IMR-90 (cell line): ENCODE results near the gene XRCC5. TPM values are rescaled to one million over a fixed set of nuclear protein-coding genes. Genes with fewer than 3 reads are reported as not detected.

Experiments used
- ATAC-seq: fragments of 200-7000 bp; cut with Tn5 transposase; 2 replicates; pipeline ENCODE4 v1.9.1; 2020; ENCODE audit warnings: low read depth, mild to moderate bottlenecking, moderate library complexity
- BruUV-seq: library from RNA; stranded (reverse); fragments of 400-500 nt; replicated peaks from 2 replicates; lab custom pipeline; 2021; lab: Mats Ljungman, UMichigan
- CTCF ChIA-PET: fragments of 300-600 bp; formaldehyde crosslinking; extraction: SDS; loops from one replicate; lab custom pipeline; 2021; ENCODE audit warnings: antibody characterized with exemption; lab: Yijun Ruan, JAX
- POLR2A ChIA-PET: fragments of 300-600 bp; sonication (Branson Sonifier 250); formaldehyde crosslinking; loops from one replicate; lab custom pipeline; 2022; ENCODE audit warnings: antibody characterized with exemption; ENCODE audit not compliant: unreplicated experiment; lab: Charles Lee
- DNase-seq: peaks from one replicate; pipeline ENCODE4 v3.0.0; 2013
- H2AFZ ChIP-seq: replicated peaks from 2 replicates; pipeline ENCODE3; 2013; ENCODE audit warnings: low read length, mild to moderate bottlenecking; ENCODE audit not compliant: poor library complexity
- H2AK5ac ChIP-seq: 2 replicates; pipeline ENCODE4 v1.6.1; 2013; ENCODE audit warnings: low read depth, low read length, inconsistent platforms
- H2AK9ac ChIP-seq: replicated peaks from 2 replicates; pipeline ENCODE3; 2013; ENCODE audit warnings: mild to moderate bottlenecking, low read depth, low read length, moderate library complexity; ENCODE audit not compliant: poor library complexity
- H2BK120ac ChIP-seq: 2 replicates; pipeline ENCODE4 v1.6.1; 2013; ENCODE audit warnings: low read depth, low read length, inconsistent platforms
- H2BK15ac ChIP-seq: 3 replicates; pipeline ENCODE4 v1.6.1; 2013; ENCODE audit warnings: low read depth, low read length, inconsistent platforms
- H2BK20ac ChIP-seq: 2 replicates; pipeline ENCODE4 v1.6.1; 2013; ENCODE audit warnings: low read depth, mild to moderate bottlenecking, inconsistent platforms, low read length, moderate library complexity
- H2BK5ac ChIP-seq: 2 replicates; pipeline ENCODE4 v1.6.1; 2013; ENCODE audit warnings: mild to moderate bottlenecking, low read depth, low read length, inconsistent platforms; ENCODE audit not compliant: poor library complexity, severe bottlenecking
- H3K14ac ChIP-seq: replicated peaks from 2 replicates; pipeline ENCODE4 v1.6.1; 2013; ENCODE audit warnings: low read depth, low read length, inconsistent platforms
- H3K18ac ChIP-seq: 2 replicates; pipeline ENCODE4 v1.6.1; 2013; ENCODE audit warnings: low read depth, low read length, control low read depth
- H3K23ac ChIP-seq: 2 replicates; pipeline ENCODE4 v1.6.1; 2013; ENCODE audit warnings: low read depth, low read length, inconsistent platforms
- H3K27ac ChIP-seq: 2 replicates; pipeline ENCODE4 v1.5.1; 2013; ENCODE audit warnings: mild to moderate bottlenecking, control low read depth, low read length; ENCODE audit not compliant: insufficient read depth
- H3K27me3 ChIP-seq: 2 replicates; pipeline ENCODE4 v1.6.1; 2013; ENCODE audit warnings: low read length; ENCODE audit not compliant: control insufficient read depth, insufficient read depth
- H3K36me3 ChIP-seq: 2 replicates; pipeline ENCODE4 v1.6.1; 2013; ENCODE audit warnings: low read length, mixed read lengths; ENCODE audit not compliant: control insufficient read depth, insufficient read depth
- H3K4ac ChIP-seq: 2 replicates; pipeline ENCODE4 v1.6.1; 2013; ENCODE audit warnings: low read depth, low read length, inconsistent platforms
- H3K4me1 ChIP-seq: 2 replicates; pipeline ENCODE4 v1.6.1; 2013; ENCODE audit warnings: low read length, mixed read lengths; ENCODE audit not compliant: control insufficient read depth, insufficient read depth
- H3K4me2 ChIP-seq: 2 replicates; pipeline ENCODE4 v1.6.1; 2013; ENCODE audit warnings: low read depth, mild to moderate bottlenecking, control low read depth, low read length, moderate library complexity
- H3K4me3 ChIP-seq: 2 replicates; pipeline ENCODE4 v1.5.1; 2013; ENCODE audit warnings: low read depth, mild to moderate bottlenecking, control low read depth, low read length, moderate library complexity; ENCODE audit not compliant: insufficient read depth
- H3K56ac ChIP-seq: 2 replicates; pipeline ENCODE4 v1.6.1; 2013; ENCODE audit warnings: low read length, inconsistent platforms; ENCODE audit not compliant: insufficient read depth; ENCODE audit errors: extremely low read depth
- H3K79me1 ChIP-seq, 2 experiments: 2 replicates each; pipeline ENCODE4 v1.6.1; 2013; ENCODE audit warnings: low read length in 2 of 2, inconsistent platforms in 1 of 2, low read depth in 1 of 2
- H3K9ac ChIP-seq: 2 replicates; pipeline ENCODE4 v1.6.1; 2013; ENCODE audit warnings: low read depth, low read length, control low read depth
- H3K9me1 ChIP-seq: 2 replicates; pipeline ENCODE4 v1.6.1; 2013; ENCODE audit warnings: low read length, inconsistent platforms; ENCODE audit not compliant: insufficient read depth
- H3K9me3 ChIP-seq: 2 replicates; pipeline ENCODE4 v1.6.1; 2013; ENCODE audit warnings: low read length; ENCODE audit not compliant: control insufficient read depth, insufficient read depth
- H4K20me1 ChIP-seq: 2 replicates; pipeline ENCODE4 v1.6.1; 2013; ENCODE audit warnings: low read length, inconsistent platforms; ENCODE audit not compliant: insufficient read depth
- H4K5ac ChIP-seq: 2 replicates; pipeline ENCODE4 v1.6.1; 2013; ENCODE audit warnings: mild to moderate bottlenecking, low read depth, low read length, control low read depth
- H4K8ac ChIP-seq, 2 experiments: 2 replicates each; pipeline ENCODE4 v1.6.1; 2013; ENCODE audit warnings: low read depth in 2 of 2, low read length in 2 of 2, control low read depth in 1 of 2, inconsistent platforms in 1 of 2
- H4K91ac ChIP-seq: 2 replicates; pipeline ENCODE4 v1.6.1; 2013; ENCODE audit warnings: low read depth, low read length, inconsistent platforms; ENCODE audit not compliant: insufficient read depth
- BHLHE40 ChIP-seq: fragments of 150-350 bp; IDR thresholded peaks from 2 replicates; pipeline ENCODE4 v1.6.1; 2016; ENCODE audit warnings: mild to moderate bottlenecking, low read depth, low read length
- CEBPB ChIP-seq: IDR thresholded peaks from 2 replicates; pipeline ENCODE4 v1.6.1; 2012; ENCODE audit warnings: low read depth, low read length, improper control_type of control experiment
- CHD1 ChIP-seq: IDR thresholded peaks from 2 replicates; pipeline ENCODE4 v1.6.1; 2012; ENCODE audit warnings: low read depth, low read length, improper control_type of control experiment
- ELK1 ChIP-seq: fragments of 150-350 bp; IDR thresholded peaks from 2 replicates; pipeline ENCODE4 v1.6.1; 2016; ENCODE audit warnings: low read depth, mild to moderate bottlenecking, low read length, moderate library complexity, borderline replicate concordance
- MAFK ChIP-seq: IDR thresholded peaks from 2 replicates; pipeline ENCODE4 v1.6.1; 2012; ENCODE audit warnings: low read depth, low read length, improper control_type of control experiment
- MAZ ChIP-seq: IDR thresholded peaks from 2 replicates; pipeline ENCODE4 v1.6.1; 2012; ENCODE audit warnings: low read depth, mild to moderate bottlenecking, low read length, improper control_type of control experiment, moderate library complexity, borderline replicate concordance
- MXI1 ChIP-seq: IDR thresholded peaks from 2 replicates; pipeline ENCODE4 v1.6.1; 2012; ENCODE audit warnings: low read depth, mild to moderate bottlenecking, low read length, moderate library complexity, borderline replicate concordance
- NFE2L2 ChIP-seq: fragments of 150-350 bp; IDR thresholded peaks from 2 replicates; pipeline ENCODE4 v1.6.1; 2016; ENCODE audit warnings: low read depth, mild to moderate bottlenecking, low read length
- POLR2A ChIP-seq: IDR thresholded peaks from 2 replicates; pipeline ENCODE4 v1.6.1; 2012; ENCODE audit warnings: mild to moderate bottlenecking, low read depth, low read length
- RAD21 ChIP-seq: IDR thresholded peaks from 2 replicates; pipeline ENCODE4 v1.6.1; 2012; ENCODE audit warnings: low read length, improper control_type of control experiment
- RCOR1 ChIP-seq: IDR thresholded peaks from 2 replicates; pipeline ENCODE4 v1.6.1; 2012; ENCODE audit warnings: mild to moderate bottlenecking, low read length, improper control_type of control experiment; ENCODE audit not compliant: insufficient replicate concordance
- RFX5 ChIP-seq: IDR thresholded peaks from 2 replicates; pipeline ENCODE4 v1.8.0; 2012; ENCODE audit warnings: low read depth, mild to moderate bottlenecking, low read length, moderate library complexity
- SMC3 ChIP-seq: fragments of 150-350 bp; IDR thresholded peaks from 2 replicates; pipeline ENCODE4 v1.6.1; 2016; ENCODE audit warnings: low read depth, mild to moderate bottlenecking, antibody characterized with exemption, low read length, moderate library complexity
- USF2 ChIP-seq: fragments of 150-350 bp; IDR thresholded peaks from 2 replicates; pipeline ENCODE4 v1.6.1; 2017; ENCODE audit warnings: mild to moderate bottlenecking, antibody characterized with exemption, low read length, low read depth
- WGBS, 2 experiments: methylation state at CpG; one replicate each; pipeline versions ENCODE4 v1.1.5 to v1.1.7; 2013; ENCODE audit warnings: missing lambda C conversion rate in 2 of 2; ENCODE audit not compliant: insufficient read length in 1 of 2; ENCODE audit errors: extremely low coverage in 2 of 2; 5-methylcytosine and 5-hydroxymethylcytosine counted together
- dilution Hi-C: fragments of 300-500 bp; cut with HindIII; formaldehyde crosslinking; loops from one replicate; pipeline ENCODE4 v1.14.3; 2018; ENCODE audit warnings: low sequenced_read_pairs; ENCODE audit not compliant: unreplicated experiment
- in situ Hi-C: fragments of 300-500 bp; cut with MboI; formaldehyde crosslinking; loops from 3 replicates; pipeline ENCODE4 v1.14.3; 2019; ENCODE audit warnings: low sequenced_read_pairs, inconsistent platforms, mixed read lengths
- intact Hi-C: fragments of 100-400 bp; cut with micrococcal nuclease; formaldehyde crosslinking; loops from 2 replicates; pipeline ENCODE4 v1.10.0; 2022
- polyA plus RNA-seq, 3 experiments: library from polyadenylated mRNA; depleted of rRNA; stranded (reverse); fragments of >200 nt; gene quantifications; 2 replicates each; pipeline ENCODE4 v1.2.3, GENCODE V29; 2012; ENCODE audit warnings: low replicate concordance in 1 of 3
- total RNA-seq: library from RNA; depleted of rRNA; stranded (reverse); fragments of >200 nt; gene quantifications from 2 replicates; pipeline ENCODE4 v1.2.3, GENCODE V29; 2012
- TF ChIP-seq, protein P1 (sequence below): conservative IDR thresholded peaks from 2 replicates; pipeline ENCODE4 v1.5.1; 2012; ENCODE audit warnings: mild to moderate bottlenecking, low read depth, low read length, improper control_type of control experiment

Gene XRCC5
- total and polyA plus RNA-seq, 2 of the 4 experiments (the other 2 are of a cell fraction): 144 to 509 TPM

DNA sequence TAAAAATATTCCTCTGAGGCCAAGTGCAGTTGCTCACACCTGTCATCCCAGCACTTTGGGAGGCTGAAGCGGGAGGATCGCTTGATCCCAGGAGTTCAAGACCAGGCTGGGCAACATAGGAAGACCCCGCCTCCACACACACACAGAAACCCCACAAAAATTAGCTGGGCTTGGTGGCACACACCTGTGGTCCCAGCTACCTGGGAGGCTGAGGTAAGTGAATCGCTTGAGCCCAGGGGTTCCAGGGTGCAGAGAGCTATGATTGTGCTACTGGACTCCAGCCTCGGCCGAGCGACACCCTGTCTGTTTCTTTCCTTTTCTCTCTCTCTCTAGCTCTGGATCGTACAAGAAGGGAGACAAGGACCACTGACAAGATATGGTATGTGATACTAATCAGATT is 1.8 kb upstream of the XRCC5 start:
- Histone ChIP-seq H3K9ac (no peak overlapping the region), H3K18ac (no peak overlapping the region), H3K9me1 (no peaks in the 10 kb centered on the region), H2BK5ac (no peak overlapping the region), H2BK120ac (no peak overlapping the region), H3K4ac (no peak overlapping the region), H2BK15ac (no peak overlapping the region), H4K91ac (0 out of 2 replicates have a peak overlapping the region, but pooled peaks have one; percentile 35), H3K36me3 (peaks cover 6% of the 10 kb centered on the region), H3K4me1 (0 out of 2 replicates have a peak, but pooled peaks cover 2% of the 10 kb centered on the region), H4K20me1 (peaks cover 5% of the 10 kb centered on the region; the same call in 1 of the 2 replicates), H4K8ac (peak overlapping the region; percentile 40 to 80; a peak in 3 of 4 replicates), H3K27me3 (no peaks in the 10 kb centered on the region), H4K5ac (peak overlapping the region; percentile 47; the same call in 1 of the 2 replicates), H3K56ac (no peak overlapping the region), H3K23ac (no peak overlapping the region), H2AK9ac (no peak overlapping the region), H3K4me3 (no peak overlapping the region), H2AFZ (peak overlapping the region; percentile 71), H2AK5ac (no peak overlapping the region), H3K79me1 (peaks cover 0 to 14% of the 10 kb centered on the region in 2 experiments; a peak in 2 of 4 replicates), H3K4me2 (no peak overlapping the region), H3K14ac (no peak overlapping the region), H2BK20ac (no peak overlapping the region), H3K9me3 (no peaks in the 10 kb centered on the region), H3K27ac (no peak overlapping the region)
- no CpG with 5 or more reads among the region's 8 CpGs for WGBS, 2 experiments
- TF ChIP-seq ELK1 (no peak), MAZ (no peak), SMC3 (no peak), RAD21 (no peak), MAFK (no peak), CEBPB (no peak), MXI1 (no peak), POLR2A (no peak), RFX5 (no peak), USF2 (no peak), RCOR1 (no peak), NFE2L2 (no peak), BHLHE40 (no peak), CHD1 (no peak)
- TF ChIP-seq, protein P1, sequence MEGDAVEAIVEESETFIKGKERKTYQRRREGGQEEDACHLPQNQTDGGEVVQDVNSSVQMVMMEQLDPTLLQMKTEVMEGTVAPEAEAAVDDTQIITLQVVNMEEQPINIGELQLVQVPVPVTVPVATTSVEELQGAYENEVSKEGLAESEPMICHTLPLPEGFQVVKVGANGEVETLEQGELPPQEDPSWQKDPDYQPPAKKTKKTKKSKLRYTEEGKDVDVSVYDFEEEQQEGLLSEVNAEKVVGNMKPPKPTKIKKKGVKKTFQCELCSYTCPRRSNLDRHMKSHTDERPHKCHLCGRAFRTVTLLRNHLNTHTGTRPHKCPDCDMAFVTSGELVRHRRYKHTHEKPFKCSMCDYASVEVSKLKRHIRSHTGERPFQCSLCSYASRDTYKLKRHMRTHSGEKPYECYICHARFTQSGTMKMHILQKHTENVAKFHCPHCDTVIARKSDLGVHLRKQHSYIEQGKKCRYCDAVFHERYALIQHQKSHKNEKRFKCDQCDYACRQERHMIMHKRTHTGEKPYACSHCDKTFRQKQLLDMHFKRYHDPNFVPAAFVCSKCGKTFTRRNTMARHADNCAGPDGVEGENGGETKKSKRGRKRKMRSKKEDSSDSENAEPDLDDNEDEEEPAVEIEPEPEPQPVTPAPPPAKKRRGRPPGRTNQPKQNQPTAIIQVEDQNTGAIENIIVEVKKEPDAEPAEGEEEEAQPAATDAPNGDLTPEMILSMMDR: no peak
- in situ Hi-C loops: no loop called here
- BruUV-seq: no TSS peak
- CTCF ChIA-PET: no interaction called here
- ATAC-seq (no peak), DNase-seq (no peak)
- POLR2A ChIA-PET: no interaction called here
- dilution Hi-C loops: no loop called here
- intact Hi-C loops: no loop called here
